ENCODE data around the gene CFL1. TPM values are rescaled to one million over a fixed set of nuclear protein-coding genes. Genes with fewer than 3 reads are reported as not detected.

CFL1 gene
- total and polyA plus RNA-seq, 2 of the 8 experiments (the other 6 are each of a cell fraction or from before 2014, with no cell fraction given), result 1,252 to 1,365 TPM

- peaks cover 25% of the 10 kb centered on the region for H3K23me2 ChIP-seq (ENCODE audit: low read depth, low read length)
- H2BK120ac ChIP-seq (replicated peaks; ENCODE audit: low read depth, low read length), result no peak overlapping the region
- no peak overlapping the region for H4K91ac ChIP-seq (replicated peaks; ENCODE audit: insufficient read length, low read length)
- peak overlapping the region; percentile 94 to 97 for H3K4me2 ChIP-seq (ENCODE audit: insufficient read depth in 1 of 2, low read depth in 2 of 2, low read length in 2 of 2)
- H3K4ac ChIP-seq (replicated peaks; ENCODE audit: insufficient read length, low read depth, low read length), result no peak overlapping the region
- no peak overlapping the region for H2BK5ac ChIP-seq (ENCODE audit: low read depth, low read length)
- FAIRE-seq (no peak), DNase-seq (ENCODE audit: low read depth in 1 of 2, low spot score in 2 of 2) (peak in 1 of 2 experiments; percentile 72)
- H3K4me1 ChIP-seq (replicated peaks in 1 of 4; ENCODE audit: control insufficient read depth in 3 of 4, insufficient read depth in 4 of 4, low read length in 3 of 4), result peaks cover 0 to 30% (median 12%) of the 10 kb centered on the region in 4 experiments; a peak in 5 of 7 replicates
- no peak overlapping the region for H2BK15ac ChIP-seq (ENCODE audit: low read length)
- H3K27me3 ChIP-seq (replicated peaks in 1 of 4; ENCODE audit: control insufficient read depth in 3 of 4, extremely low read depth in 1 of 4, insufficient read depth in 3 of 4, low read length in 3 of 4), result peaks cover 0 to 14% (median 8%) of the 10 kb centered on the region in 4 experiments; a peak in 6 of 7 replicates
- peak overlapping the region; percentile 50; the same call in 1 of the 2 replicates for H2BK12ac ChIP-seq (ENCODE audit: low read depth, low read length)
- H4K20me1 ChIP-seq (replicated peaks in 1 of 2; ENCODE audit: control insufficient read depth in 1 of 2, insufficient read depth in 2 of 2, low read length in 2 of 2), result peaks cover 2 to 4% of the 10 kb centered on the region in 2 experiments
- H4K5ac ChIP-seq (ENCODE audit: insufficient read length, low read depth, low read length), result no peak overlapping the region
- no peak overlapping the region for H2AK5ac ChIP-seq (ENCODE audit: low read depth, low read length)
- H3K4me3 ChIP-seq (ENCODE audit: extremely low read depth in 1 of 4, insufficient read depth in 2 of 4, low read depth in 3 of 4, low read length in 4 of 4), result peak overlapping the region; percentile 74 to 82 (median 78)
- peak overlapping the region; percentile 32 for H3K56ac ChIP-seq (replicated peaks; ENCODE audit: insufficient read length, low read depth, low read length)
- POLR2A ChIA-PET (ENCODE audit: partially characterized antibody), result interaction anchor here (0.7 to 39.7 kb wide), 18 partner anchors 9 to 398 kb away, joined by 3 to 1071 read pairs (median 4); partner anchors contain the start of genes C11orf68, CFL1, CST6 and EFEMP2
- H2BK20ac ChIP-seq (ENCODE audit: low read length), result no peak overlapping the region
- H3K79me2 ChIP-seq (ENCODE audit: control insufficient read depth in 1 of 2, insufficient read depth in 2 of 2, low read length in 2 of 2), result peaks cover 0 to 4% of the 10 kb centered on the region in 2 experiments; a peak in 1 of 4 replicates
- no peaks in the 10 kb centered on the region for H3K9me3 ChIP-seq (ENCODE audit: insufficient read depth in 2 of 2, low read depth in 1 of 2, low read length in 1 of 2)
- peak overlapping the region; percentile 22; the same call in 1 of the 2 replicates for H4K8ac ChIP-seq (ENCODE audit: extremely low read depth, insufficient read depth, low read length)
- H3K9ac ChIP-seq (replicated peaks in 1 of 4; ENCODE audit: extremely low read depth in 1 of 4, low read depth in 3 of 4, low read length in 3 of 4), result peak overlapping the region; percentile 39 to 79 (median 70); a peak in 6 of 7 replicates
- H3K18ac ChIP-seq (ENCODE audit: extremely low read depth, low read length), result peak overlapping the region; percentile 71
- CTCF ChIA-PET (ENCODE audit: partially characterized antibody), result interaction anchor here (0.6 to 19.6 kb wide), 37 partner anchors 8 to 535 kb away, joined by 3 to 283 read pairs (median 5); partner anchors contain the start of genes AP5B1, C11orf68, CFL1 and EFEMP2
- no peak overlapping the region; the same call in 1 of the 2 replicates for H3K27ac ChIP-seq (ENCODE audit: low read depth, low read length)
- H3K79me1 ChIP-seq (ENCODE audit: low read depth, low read length), result no peaks in the 10 kb centered on the region
- WGBS, 2 experiments (ENCODE audit: extremely low coverage in 1 of 2, insufficient coverage in 1 of 2, insufficient read length in 1 of 2, insufficient replicate concordance in 2 of 2, low coverage in 1 of 2, low lambda C conversion rate in 2 of 2, missing lambda C conversion rate in 1 of 2), result 7% methylated on average over 47 of the region's 57 CpGs; no CpG with 5 or more reads in 1 of the 2 experiments
- H3K14ac ChIP-seq (ENCODE audit: insufficient read length), result no peak overlapping the region
- peaks cover 0 to 2% (median under 1%) of the 10 kb centered on the region in 4 experiments; a peak in 3 of 8 replicates for H3K36me3 ChIP-seq (ENCODE audit: control insufficient read depth in 2 of 4, insufficient read depth in 4 of 4, low read length in 3 of 4)
- H2AFZ ChIP-seq (ENCODE audit: low read length), result no peak overlapping the region
- no peak overlapping the region for H3K23ac ChIP-seq (ENCODE audit: insufficient read length)
- TF ChIP-seq KDM1A (IDR thresholded peaks at IDR 0.05; ENCODE audit: borderline replicate concordance, low read length) (no peak), TAF7 (optimal IDR thresholded peaks at IDR 0.05; ENCODE audit: borderline replicate concordance, low read depth, low read length) (peak; percentile 40), RAD21 (IDR thresholded peaks at IDR 0.05 in 1 of 2, conservative IDR thresholded peaks at IDR 0.05 in 1 of 2; ENCODE audit: low read depth in 2 of 2, low read length in 2 of 2) (peak in 1 of 2 experiments; percentile 32; a peak in 1 of 4 replicates), BACH1 (IDR thresholded peaks at IDR 0.05; ENCODE audit: low read length) (0 out of 2 replicates have a peak, but pooled peaks have one; percentile 15), CTCF (IDR thresholded peaks at IDR 0.05; ENCODE audit: control extremely low read depth in 1 of 3, insufficient read depth in 1 of 3, low read depth in 1 of 3, low read length in 3 of 3) (peak in 2 of 3 experiments; percentile 49 to 52; a peak in 3 of 4 replicates), SIN3A (conservative IDR thresholded peaks at IDR 0.05 in 1 of 2, IDR thresholded peaks at IDR 0.05 in 1 of 2; ENCODE audit: low read depth in 1 of 2, low read length in 2 of 2) (0 out of 4 replicates have a peak, but pooled peaks of 1 of the 2 experiments have one; percentile 47)
Observed at GRCh38 chr11:65891219-65892136, 33.5 kb upstream of the CFL1 start.

Measured in H1 (cell line).